Stimulated activated CD4-positive, alpha-beta T cell treated with anti-CD3 and anti-CD28 coated beads, Interleukin-12 subunit alpha, Interleukin-12 subunit beta, amount 100 ng/mL, for 48 hours (primary cell): ENCODE data around the gene RNU1-2.
"Not testable (repeated sequence)": the region's sequence is repeated elsewhere in the genome, so short reads cannot be mapped to it uniquely, and the experiment has no call there.

Experiments used
- DNase-seq, 3 donors: peaks; one replicate each; pipeline ENCODE4 v3.0.0-alpha.2; 2020; ENCODE audit warnings: low read depth in 2 of 3, low spot score in 1 of 3

Gene RNU1-2

GRCh38 chr1:16895598-16896315 is at the start of gene RNU1-2:
RNU1-2 (plus strand) TSS chr1:16895980.
- DNase-seq, result peak; percentile 66 to 79 (median 75)

GRCh38 chr1:16856201-16856600 is 39.6 kb upstream of the RNU1-2 start:
- not testable (repeated sequence) for DNase-seq

GRCh38 chr1:16859167-16860041 is 36.4 kb upstream of the RNU1-2 start:
- not testable (repeated sequence) for DNase-seq

- DNase-seq, result not testable (repeated sequence)
Measured at GRCh38 chr1:16860048-16860447, 35.7 kb upstream of the RNU1-2 start.

- peak; percentile 10 to 43 (median 12) for DNase-seq
Measured at GRCh38 chr1:16861832-16862245, 33.9 kb upstream of the RNU1-2 start.

- not testable (repeated sequence) for DNase-seq
Measured at GRCh38 chr1:16862415-16862814, 33.4 kb upstream of the RNU1-2 start.

- not testable (repeated sequence) for DNase-seq
Measured at GRCh38 chr1:16863024-16863423, 32.8 kb upstream of the RNU1-2 start.

GRCh38 chr1:16866926-16867707 is 28.7 kb upstream of the RNU1-2 start:
- not testable (repeated sequence) for DNase-seq

- not testable (repeated sequence) for DNase-seq
Measured at GRCh38 chr1:16868787-16869186, 27.0 kb upstream of the RNU1-2 start.

GRCh38 chr1:16869996-16870395 is 25.8 kb upstream of the RNU1-2 start:
- not testable (repeated sequence) for DNase-seq

- not testable (repeated sequence) for DNase-seq
Measured at GRCh38 chr1:16871171-16871570, 24.6 kb upstream of the RNU1-2 start.

- DNase-seq, result peak; percentile 49 to 65 (median 57)
Measured at GRCh38 chr1:16872152-16873075, 23.4 kb upstream of the RNU1-2 start.

- peak in 2 of 3 donors; percentile 16 to 24 for DNase-seq
Measured at GRCh38 chr1:16873076-16873879, 22.5 kb upstream of the RNU1-2 start.

- DNase-seq, result not testable (repeated sequence)
Measured at GRCh38 chr1:16874968-16875765, 20.6 kb upstream of the RNU1-2 start.

GRCh38 chr1:16881742-16882141 is 14.0 kb upstream of the RNU1-2 start:
- DNase-seq, result not testable (repeated sequence)

GRCh38 chr1:16882986-16883385 is 12.8 kb upstream of the RNU1-2 start:
- no peak for DNase-seq

GRCh38 chr1:16884487-16884886 is 11.3 kb upstream of the RNU1-2 start:
- DNase-seq, result not testable (repeated sequence)

GRCh38 chr1:16886860-16887605 is 8.7 kb upstream of the RNU1-2 start:
- no peak for DNase-seq
